WI38 (cell line): ENCODE results near the gene KNL1.

ENCODE experiments used
- H3K4me3 ChIP-seq: 2 replicates; pipeline ENCODE4 v1.5.1; 2011; ENCODE audit warnings: low read depth, mild to moderate bottlenecking, control low read depth, low read length
- TF ChIP-seq, protein P1 (sequence below): IDR thresholded peaks from 2 replicates; pipeline ENCODE4 v1.5.1; 2012; ENCODE audit warnings: low read depth, mild to moderate bottlenecking, control low read depth, low read length

KNL1 gene

GRCh38 chr15:40590667-40591050, 3.4 kb upstream of the KNL1 start:
- H3K4me3 ChIP-seq = no peak overlapping the region
- TF ChIP-seq, protein P1, sequence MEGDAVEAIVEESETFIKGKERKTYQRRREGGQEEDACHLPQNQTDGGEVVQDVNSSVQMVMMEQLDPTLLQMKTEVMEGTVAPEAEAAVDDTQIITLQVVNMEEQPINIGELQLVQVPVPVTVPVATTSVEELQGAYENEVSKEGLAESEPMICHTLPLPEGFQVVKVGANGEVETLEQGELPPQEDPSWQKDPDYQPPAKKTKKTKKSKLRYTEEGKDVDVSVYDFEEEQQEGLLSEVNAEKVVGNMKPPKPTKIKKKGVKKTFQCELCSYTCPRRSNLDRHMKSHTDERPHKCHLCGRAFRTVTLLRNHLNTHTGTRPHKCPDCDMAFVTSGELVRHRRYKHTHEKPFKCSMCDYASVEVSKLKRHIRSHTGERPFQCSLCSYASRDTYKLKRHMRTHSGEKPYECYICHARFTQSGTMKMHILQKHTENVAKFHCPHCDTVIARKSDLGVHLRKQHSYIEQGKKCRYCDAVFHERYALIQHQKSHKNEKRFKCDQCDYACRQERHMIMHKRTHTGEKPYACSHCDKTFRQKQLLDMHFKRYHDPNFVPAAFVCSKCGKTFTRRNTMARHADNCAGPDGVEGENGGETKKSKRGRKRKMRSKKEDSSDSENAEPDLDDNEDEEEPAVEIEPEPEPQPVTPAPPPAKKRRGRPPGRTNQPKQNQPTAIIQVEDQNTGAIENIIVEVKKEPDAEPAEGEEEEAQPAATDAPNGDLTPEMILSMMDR = no peak

- no peak overlapping the region for H3K4me3 ChIP-seq
- TF ChIP-seq, protein P1 = no peak
Observed at GRCh38 chr15:40591389-40591788, 2.7 kb upstream of the KNL1 start.

DNA sequence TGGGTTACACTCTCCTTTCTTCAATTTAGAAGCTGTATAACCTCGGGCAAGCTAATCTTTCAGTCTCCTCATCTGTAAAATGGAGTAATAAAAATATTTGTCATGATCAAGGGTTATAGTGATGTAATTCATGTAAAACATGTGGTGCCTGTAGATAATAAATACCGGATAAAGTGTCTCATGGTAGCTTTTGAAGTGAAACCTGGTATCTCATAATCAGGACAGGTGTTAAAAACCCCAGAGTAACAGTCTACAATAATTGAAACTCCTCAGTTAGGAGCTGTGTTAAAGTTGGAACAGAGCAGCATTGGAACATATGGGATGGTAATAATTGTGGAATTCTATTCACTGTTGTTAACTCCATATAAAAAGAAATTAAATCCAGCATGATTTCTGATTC, 884 bp upstream of the KNL1 start:
- no peak overlapping the region for H3K4me3 ChIP-seq
- TF ChIP-seq, protein P1 = no peak

DNA sequence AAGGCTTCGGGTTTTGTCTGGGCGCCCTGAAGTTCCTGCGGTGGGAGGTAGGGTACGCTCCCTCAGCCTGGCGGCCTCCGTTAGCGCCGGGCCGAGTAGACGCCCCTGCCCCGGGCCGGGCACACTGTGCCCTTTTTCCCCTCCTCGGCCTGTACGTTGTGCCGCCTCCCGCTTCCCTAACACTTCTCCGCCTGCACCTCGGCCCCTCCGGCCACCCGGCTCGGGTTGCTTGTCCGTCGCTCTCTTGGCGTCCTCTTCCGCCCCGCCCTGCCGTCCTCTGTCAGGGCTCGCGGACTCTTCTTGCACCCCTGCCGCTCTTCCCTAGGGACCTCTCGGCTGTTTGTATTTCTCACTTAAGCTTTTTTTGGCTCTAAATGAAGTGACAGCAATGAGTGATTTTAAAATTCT, 384 bp downstream of the KNL1 start:
- peak overlapping the region; percentile 82 for H3K4me3 ChIP-seq
- TF ChIP-seq, protein P1 = no peak

DNA sequence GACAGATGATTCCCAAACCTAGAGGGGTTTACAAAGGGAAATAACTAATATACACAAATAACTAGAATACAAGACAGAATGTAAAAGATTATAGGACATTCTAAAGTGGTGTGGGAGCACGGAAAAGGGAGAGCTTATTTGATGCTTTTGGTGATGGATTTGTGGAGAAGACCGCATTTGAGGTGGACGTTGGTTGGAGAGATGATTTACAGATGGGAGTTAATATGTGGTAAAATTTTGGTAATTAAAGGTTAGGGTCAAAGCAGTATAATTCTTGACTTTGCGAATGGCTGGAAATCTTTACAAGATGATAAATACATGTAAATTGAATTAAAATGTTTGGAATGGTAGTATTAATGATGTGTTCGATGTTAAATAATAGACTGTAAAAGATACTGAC, 1.2 kb downstream of the KNL1 start:
- H3K4me3 ChIP-seq = peak overlapping the region; percentile 82

GRCh38 chr15:40595773-40596172, 1.7 kb downstream of the KNL1 start:
- peak overlapping the region; percentile 82 for H3K4me3 ChIP-seq
- TF ChIP-seq, protein P1 = no peak

More for the DNA sequence above, 1.2 kb downstream of the KNL1 start:
- TF ChIP-seq, protein P1 = no peak

DNA sequence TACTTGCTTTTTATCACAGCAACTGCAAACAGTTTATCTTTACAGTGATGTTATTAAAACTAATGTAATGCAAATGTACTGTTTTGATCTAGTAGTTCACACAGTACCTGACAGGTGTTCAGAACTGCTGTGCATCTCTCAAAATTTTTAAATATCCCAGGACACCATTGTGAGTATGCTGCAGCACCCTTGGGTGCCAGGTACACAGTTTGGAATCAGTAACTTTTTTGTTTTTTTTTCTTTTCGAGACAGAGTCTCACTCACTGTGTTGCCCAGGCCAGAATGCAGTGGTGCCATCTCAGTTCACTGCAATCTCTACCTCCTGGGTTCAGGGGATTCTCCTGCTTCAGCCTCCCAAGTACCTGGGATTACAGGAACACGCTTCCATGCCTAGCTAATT, 3.0 kb downstream of the KNL1 start:
- no peak overlapping the region for H3K4me3 ChIP-seq
- TF ChIP-seq, protein P1 = no peak
